ENCODE measurements around the gene HIPK2.

HIPK2 gene

GRCh38 chr7:139731802-139732470 is 45.9 kb downstream of the HIPK2 start:
- Histone ChIP-seq H3K36me3 (ENCODE audit: control insufficient read depth in 5 of 5, insufficient read depth in 5 of 5, low read length in 5 of 5) (peaks cover 0 to 4% (median 0%) of the 10 kb centered on the region in 5 donors), H3K9ac (ENCODE audit: low read length in 5 of 5) (peak overlapping the region in 4 of 5 donors; percentile 58 to 81 (median 65)), H3K4me3 (ENCODE audit: low read depth in 1 of 5, low read length in 5 of 5) (peak overlapping the region in 2 of 5 donors; percentile 32 to 51), H3K9me3 (ENCODE audit: control insufficient read depth in 5 of 5, low read length in 5 of 5) (peaks cover 0 to 5% (median 0%) of the 10 kb centered on the region in 5 donors), H3K27ac (ENCODE audit: low read depth, low read length) (peak overlapping the region; percentile 92), H3K27me3 (ENCODE audit: control insufficient read depth in 5 of 5, insufficient read depth in 4 of 5, low read length in 5 of 5) (peaks cover 0 to 4% (median 0%) of the 10 kb centered on the region in 5 donors), H3K4me1 (ENCODE audit: control insufficient read depth in 5 of 5, insufficient read depth in 5 of 5, low read length in 5 of 5) (peaks cover 21 to 69% (median 59%) of the 10 kb centered on the region in 5 donors)

- Histone ChIP-seq H3K4me3 (ENCODE audit: low read depth in 1 of 5, low read length in 5 of 5) (no peak overlapping the region), H3K4me1 (ENCODE audit: control insufficient read depth in 5 of 5, insufficient read depth in 5 of 5, low read length in 5 of 5) (peaks cover 23 to 77% (median 62%) of the 10 kb centered on the region in 5 donors), H3K36me3 (ENCODE audit: control insufficient read depth in 5 of 5, insufficient read depth in 5 of 5, low read length in 5 of 5) (no peaks in the 10 kb centered on the region), H3K27ac (ENCODE audit: low read depth, low read length) (peak overlapping the region; percentile 92), H3K9ac (ENCODE audit: low read length in 5 of 5) (peak overlapping the region in 4 of 5 donors; percentile 57 to 71 (median 58)), H3K9me3 (ENCODE audit: control insufficient read depth in 5 of 5, low read length in 5 of 5) (peaks cover 0 to 5% (median 0%) of the 10 kb centered on the region in 5 donors), H3K27me3 (ENCODE audit: control insufficient read depth in 5 of 5, insufficient read depth in 4 of 5, low read length in 5 of 5) (peaks cover 0 to 4% (median 0%) of the 10 kb centered on the region in 5 donors)
These were observed 46.8 kb downstream of the HIPK2 start for GRCh38 chr7:139730746-139731612.

- Histone ChIP-seq H3K27ac (ENCODE audit: low read depth, low read length) (peak overlapping the region; percentile 92), H3K27me3 (ENCODE audit: control insufficient read depth in 5 of 5, insufficient read depth in 4 of 5, low read length in 5 of 5) (no peaks in the 10 kb centered on the region), H3K4me3 (ENCODE audit: low read depth in 1 of 5, low read length in 5 of 5) (no peak overlapping the region), H3K36me3 (ENCODE audit: control insufficient read depth in 5 of 5, insufficient read depth in 5 of 5, low read length in 5 of 5) (no peaks in the 10 kb centered on the region), H3K4me1 (ENCODE audit: control insufficient read depth in 5 of 5, insufficient read depth in 5 of 5, low read length in 5 of 5) (peaks cover 15 to 68% (median 55%) of the 10 kb centered on the region in 5 donors), H3K9ac (ENCODE audit: low read length in 5 of 5) (no peak overlapping the region), H3K9me3 (ENCODE audit: control insufficient read depth in 5 of 5, low read length in 5 of 5) (peaks cover 0 to 2% (median 0%) of the 10 kb centered on the region in 5 donors)
These were observed 49.6 kb downstream of the HIPK2 start for GRCh38 chr7:139728203-139728602.

- peak overlapping the region; percentile 92 for H3K27ac ChIP-seq (ENCODE audit: low read depth, low read length)
- H3K9me3 ChIP-seq (ENCODE audit: control insufficient read depth in 5 of 5, low read length in 5 of 5) = peaks cover 0 to 2% (median 0%) of the 10 kb centered on the region in 5 donors
- H3K36me3 ChIP-seq (ENCODE audit: control insufficient read depth in 5 of 5, insufficient read depth in 5 of 5, low read length in 5 of 5) = no peaks in the 10 kb centered on the region
- H3K4me1 ChIP-seq (ENCODE audit: control insufficient read depth in 5 of 5, insufficient read depth in 5 of 5, low read length in 5 of 5) = peaks cover 11 to 69% (median 59%) of the 10 kb centered on the region in 5 donors
- no peak overlapping the region for H3K4me3 ChIP-seq (ENCODE audit: low read depth in 1 of 5, low read length in 5 of 5)
- H3K27me3 ChIP-seq (ENCODE audit: control insufficient read depth in 5 of 5, insufficient read depth in 4 of 5, low read length in 5 of 5) = no peaks in the 10 kb centered on the region
- H3K9ac ChIP-seq (ENCODE audit: low read length in 5 of 5) = peak overlapping the region in 2 of 5 donors; percentile 17 to 26
These were observed 50.6 kb downstream of the HIPK2 start for GRCh38 chr7:139727151-139727705.

- H3K9ac ChIP-seq (ENCODE audit: low read length in 5 of 5) = peak overlapping the region in 3 of 5 donors; percentile 17 to 43 (median 26)
- no peaks in the 10 kb centered on the region for H3K36me3 ChIP-seq (ENCODE audit: control insufficient read depth in 5 of 5, insufficient read depth in 5 of 5, low read length in 5 of 5)
- no peak overlapping the region for H3K4me3 ChIP-seq (ENCODE audit: low read depth in 1 of 5, low read length in 5 of 5)
- peak overlapping the region; percentile 92 for H3K27ac ChIP-seq (ENCODE audit: low read depth, low read length)
- H3K9me3 ChIP-seq (ENCODE audit: control insufficient read depth in 5 of 5, low read length in 5 of 5) = peaks cover 0 to 2% (median 0%) of the 10 kb centered on the region in 5 donors
- H3K27me3 ChIP-seq (ENCODE audit: control insufficient read depth in 5 of 5, insufficient read depth in 4 of 5, low read length in 5 of 5) = no peaks in the 10 kb centered on the region
- H3K4me1 ChIP-seq (ENCODE audit: control insufficient read depth in 5 of 5, insufficient read depth in 5 of 5, low read length in 5 of 5) = peaks cover 10 to 69% (median 59%) of the 10 kb centered on the region in 5 donors
These were observed 51.3 kb downstream of the HIPK2 start for GRCh38 chr7:139726485-139726869.

GRCh38 chr7:139725858-139726484 is 51.8 kb downstream of the HIPK2 start:
- Histone ChIP-seq H3K36me3 (ENCODE audit: control insufficient read depth in 5 of 5, insufficient read depth in 5 of 5, low read length in 5 of 5) (no peaks in the 10 kb centered on the region), H3K27me3 (ENCODE audit: control insufficient read depth in 5 of 5, insufficient read depth in 4 of 5, low read length in 5 of 5) (no peaks in the 10 kb centered on the region), H3K27ac (ENCODE audit: low read depth, low read length) (peak overlapping the region; percentile 92), H3K4me3 (ENCODE audit: low read depth in 1 of 5, low read length in 5 of 5) (no peak overlapping the region), H3K4me1 (ENCODE audit: control insufficient read depth in 5 of 5, insufficient read depth in 5 of 5, low read length in 5 of 5) (peaks cover 9 to 69% (median 59%) of the 10 kb centered on the region in 5 donors), H3K9ac (ENCODE audit: low read length in 5 of 5) (peak overlapping the region in 1 of 5 donors; percentile 17), H3K9me3 (ENCODE audit: control insufficient read depth in 5 of 5, low read length in 5 of 5) (peaks cover 0 to 2% (median 0%) of the 10 kb centered on the region in 5 donors)

- H3K27ac ChIP-seq (ENCODE audit: low read depth, low read length) = peak overlapping the region; percentile 92
- H3K9ac ChIP-seq (ENCODE audit: low read length in 5 of 5) = no peak overlapping the region
- no peaks in the 10 kb centered on the region for H3K27me3 ChIP-seq (ENCODE audit: control insufficient read depth in 5 of 5, insufficient read depth in 4 of 5, low read length in 5 of 5)
- peaks cover 0 to 2% (median 0%) of the 10 kb centered on the region in 5 donors for H3K9me3 ChIP-seq (ENCODE audit: control insufficient read depth in 5 of 5, low read length in 5 of 5)
- peaks cover 6 to 71% (median 62%) of the 10 kb centered on the region in 5 donors for H3K4me1 ChIP-seq (ENCODE audit: control insufficient read depth in 5 of 5, insufficient read depth in 5 of 5, low read length in 5 of 5)
- H3K36me3 ChIP-seq (ENCODE audit: control insufficient read depth in 5 of 5, insufficient read depth in 5 of 5, low read length in 5 of 5) = no peaks in the 10 kb centered on the region
- no peak overlapping the region for H3K4me3 ChIP-seq (ENCODE audit: low read depth in 1 of 5, low read length in 5 of 5)
These were observed 52.7 kb downstream of the HIPK2 start for GRCh38 chr7:139725077-139725476.

- Histone ChIP-seq H3K36me3 (ENCODE audit: control insufficient read depth in 5 of 5, insufficient read depth in 5 of 5, low read length in 5 of 5) (no peaks in the 10 kb centered on the region), H3K4me1 (ENCODE audit: control insufficient read depth in 5 of 5, insufficient read depth in 5 of 5, low read length in 5 of 5) (peaks cover 6 to 69% (median 66%) of the 10 kb centered on the region in 5 donors), H3K9me3 (ENCODE audit: control insufficient read depth in 5 of 5, low read length in 5 of 5) (no peaks in the 10 kb centered on the region), H3K9ac (ENCODE audit: low read length in 5 of 5) (no peak overlapping the region), H3K27ac (ENCODE audit: low read depth, low read length) (peak overlapping the region; percentile 99), H3K4me3 (ENCODE audit: low read depth in 1 of 5, low read length in 5 of 5) (no peak overlapping the region), H3K27me3 (ENCODE audit: control insufficient read depth in 5 of 5, insufficient read depth in 4 of 5, low read length in 5 of 5) (no peaks in the 10 kb centered on the region)
These were observed 55.2 kb downstream of the HIPK2 start for GRCh38 chr7:139722604-139723003.

- Histone ChIP-seq H3K27ac (ENCODE audit: low read depth, low read length) (peak overlapping the region; percentile 99), H3K27me3 (ENCODE audit: control insufficient read depth in 5 of 5, insufficient read depth in 4 of 5, low read length in 5 of 5) (no peaks in the 10 kb centered on the region), H3K9me3 (ENCODE audit: control insufficient read depth in 5 of 5, low read length in 5 of 5) (no peaks in the 10 kb centered on the region), H3K4me3 (ENCODE audit: low read depth in 1 of 5, low read length in 5 of 5) (peak overlapping the region in 1 of 5 donors; percentile 2), H3K4me1 (ENCODE audit: control insufficient read depth in 5 of 5, insufficient read depth in 5 of 5, low read length in 5 of 5) (peaks cover 2 to 67% (median 63%) of the 10 kb centered on the region in 5 donors), H3K9ac (ENCODE audit: low read length in 5 of 5) (peak overlapping the region; percentile 8 to 74 (median 46)), H3K36me3 (ENCODE audit: control insufficient read depth in 5 of 5, insufficient read depth in 5 of 5, low read length in 5 of 5) (peaks cover 0 to under 1% (median 0%) of the 10 kb centered on the region in 5 donors)
These were observed 56.0 kb downstream of the HIPK2 start for GRCh38 chr7:139721821-139722220.

Measured in subcutaneous abdominal adipose tissue (tissue), 5 donors.